Measurements from ENCODE around the gene DPP6. TPM values are rescaled to one million over a fixed set of nuclear protein-coding genes. Genes with fewer than 3 reads are reported as not detected.
A peak's percentile ranks its signal among the peaks of the same experiment; 100 is the strongest.
"Not testable (repeated sequence)": the region's sequence is repeated elsewhere in the genome, so short reads cannot be mapped to it uniquely, and the experiment has no call there.

DPP6 gene
- total RNA-seq, 1 donor from 2014 or later = 0.05 TPM

DNA sequence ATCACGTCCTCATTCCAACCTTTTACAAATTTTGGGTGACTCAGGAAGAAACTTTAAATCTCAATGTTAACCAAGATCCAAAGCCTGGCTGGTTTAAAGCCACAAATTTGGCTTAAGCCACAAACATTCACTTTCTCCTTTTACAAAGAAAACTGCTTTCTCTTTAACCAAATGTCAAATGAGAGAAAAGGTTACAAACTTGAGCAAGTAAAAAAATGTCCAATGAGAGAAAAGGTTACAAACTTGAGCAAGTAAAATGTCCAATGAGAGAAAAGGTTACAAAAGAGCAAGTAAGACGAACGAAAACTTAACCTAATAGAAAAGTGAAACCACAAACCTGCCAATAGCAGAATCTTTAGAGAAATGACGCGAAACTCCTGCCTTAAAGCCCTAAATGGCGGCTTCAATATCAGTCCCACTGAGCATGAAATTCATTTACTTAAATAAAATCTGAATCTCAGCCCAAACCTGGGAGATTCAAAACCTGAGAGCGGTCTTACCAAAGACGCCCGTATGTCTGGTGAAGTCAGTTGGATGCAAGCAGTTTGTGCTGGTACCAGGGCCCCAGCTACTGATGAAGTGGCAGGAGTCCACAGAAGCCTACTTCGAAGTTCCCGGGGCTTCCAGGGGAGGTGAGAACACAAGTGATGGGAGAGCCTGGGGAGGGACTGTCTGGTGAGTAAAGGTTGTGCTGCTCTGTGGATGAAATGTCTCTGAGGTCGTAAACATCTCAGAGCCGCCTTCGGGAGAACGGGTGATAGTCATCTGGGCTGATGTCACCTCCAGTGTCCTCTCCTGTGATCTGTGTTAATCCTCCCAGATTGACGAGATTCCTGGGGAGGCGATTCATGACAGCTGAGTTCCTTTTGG, 876.2 kb downstream of the DPP6 start:
- DNase-seq (ENCODE audit: low read depth) = peak; percentile 99

DNA sequence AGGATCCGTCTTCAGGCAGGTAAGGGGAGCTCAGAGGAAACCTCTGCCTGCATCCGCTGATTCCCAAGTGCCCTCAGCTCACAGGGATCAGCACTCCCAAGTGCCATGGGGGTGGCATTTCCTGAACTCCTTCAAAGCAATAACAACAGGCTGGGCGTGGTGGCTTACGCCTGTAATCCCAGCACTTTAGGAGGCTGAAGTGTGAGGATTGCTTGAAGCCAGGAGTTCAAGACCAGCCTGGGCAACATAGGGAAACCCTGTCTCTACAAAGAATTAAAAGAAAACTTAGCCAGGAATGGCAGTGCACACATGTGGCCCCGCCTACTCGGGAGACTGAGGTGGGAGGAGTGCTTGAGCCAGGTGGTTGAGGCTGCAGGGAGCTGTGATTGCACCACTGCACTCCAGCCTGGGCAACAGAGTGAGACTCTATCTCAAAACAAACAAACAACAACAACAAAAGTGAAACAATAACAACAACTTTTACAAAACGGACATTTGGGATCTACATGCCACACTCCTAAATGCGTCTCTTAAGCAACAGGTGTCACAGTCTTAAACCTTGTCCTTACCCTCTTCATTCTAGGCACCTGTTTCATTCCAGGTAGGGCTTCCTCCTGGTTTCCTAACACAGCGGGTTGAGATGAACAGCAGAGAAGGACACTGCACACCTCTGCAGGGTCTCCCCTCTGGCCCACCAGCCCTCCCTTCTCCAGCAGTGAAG, 877.0 kb downstream of the DPP6 start:
- no peak for DNase-seq (ENCODE audit: low read depth)

DNA sequence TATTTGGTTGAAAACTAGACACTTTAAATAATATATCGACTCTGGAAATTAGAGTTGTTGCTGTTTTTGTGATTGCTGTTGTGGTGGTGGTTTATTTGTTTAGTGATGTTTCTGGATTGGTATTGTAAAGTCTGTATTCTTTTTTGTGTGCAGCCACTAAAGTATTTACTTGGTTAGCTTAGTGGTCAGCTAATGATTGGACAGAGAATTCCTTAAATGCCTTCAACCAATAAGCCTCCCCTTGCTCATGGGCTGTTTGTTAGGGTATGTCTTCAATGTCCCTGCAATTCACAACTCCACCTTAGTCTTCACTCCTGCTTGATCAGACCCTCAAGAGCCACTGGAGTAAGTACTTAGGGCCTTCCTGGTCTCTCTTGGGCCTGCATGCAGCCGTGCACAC, 879.7 kb downstream of the DPP6 start:
- DNase-seq (ENCODE audit: low read depth) = peak; percentile 75

DNA sequence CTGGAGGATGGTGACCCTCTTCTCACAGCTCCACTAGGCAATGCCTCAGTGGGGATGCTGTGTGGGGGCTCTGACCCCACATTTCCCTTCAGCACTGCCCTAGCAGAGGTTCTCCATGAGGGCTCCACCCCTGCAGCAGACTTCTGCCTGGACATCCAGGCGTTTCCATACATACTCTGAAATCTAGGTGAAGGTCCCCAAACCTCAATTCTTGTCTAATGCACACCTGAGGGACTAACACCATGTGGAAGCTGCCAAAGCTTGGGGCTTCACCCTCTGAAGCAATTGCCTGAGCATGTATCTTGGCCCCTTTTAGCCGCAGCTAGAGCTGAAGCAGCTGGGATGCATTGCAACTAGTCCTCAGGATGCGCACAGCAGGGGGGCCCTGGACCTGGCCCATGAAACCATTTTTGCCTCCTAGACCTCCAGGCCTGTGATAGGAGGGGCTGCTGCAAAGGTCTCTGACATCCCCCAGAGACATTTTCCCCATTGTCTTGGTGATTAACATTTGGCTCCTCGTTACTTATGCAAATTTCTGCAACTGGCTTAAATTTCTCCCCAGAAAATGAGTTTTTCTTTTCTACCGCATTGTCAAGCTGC, 882.3 kb downstream of the DPP6 start:
- DNase-seq (ENCODE audit: low read depth) = not testable (repeated sequence)

DNA sequence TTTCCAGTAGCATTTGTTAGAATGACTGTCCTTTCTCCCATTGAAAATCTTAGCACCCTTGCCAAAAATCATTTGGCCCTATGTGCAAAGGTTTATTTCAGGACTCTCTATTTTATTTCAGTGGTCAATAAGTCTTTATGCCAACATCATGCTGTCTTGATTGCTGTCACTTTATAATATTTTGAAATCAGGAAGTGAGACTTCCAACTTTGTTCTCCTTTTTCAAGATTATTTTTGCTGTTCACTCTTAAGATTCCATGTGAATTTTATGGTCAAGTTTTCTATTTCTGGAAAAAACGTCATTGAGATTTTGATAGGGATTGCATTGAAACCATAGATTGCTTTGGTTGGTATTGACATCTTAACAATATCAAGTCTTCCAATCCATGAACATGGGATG, 885.6 kb downstream of the DPP6 start:
- no peak for DNase-seq (ENCODE audit: low read depth)

DNA sequence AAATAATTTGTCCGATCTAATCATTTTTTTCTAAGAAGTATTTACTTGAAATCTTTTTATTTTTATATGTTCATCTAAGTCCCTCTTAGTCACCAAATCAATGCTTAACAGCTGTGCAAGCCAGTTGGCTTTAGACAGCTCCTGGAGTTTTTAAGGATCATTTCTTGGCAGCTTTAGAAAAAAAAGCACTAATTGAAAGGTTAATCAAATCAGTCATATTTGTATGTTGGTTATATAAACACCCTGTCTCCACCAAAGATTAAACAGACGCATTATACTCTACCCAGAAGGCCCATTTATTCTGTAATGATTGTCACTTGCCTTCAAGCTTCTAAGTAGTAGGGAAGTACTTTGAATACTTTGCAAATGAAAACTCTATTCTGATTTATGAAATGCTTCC, 890.5 kb downstream of the DPP6 start:
- DNase-seq (ENCODE audit: low read depth) = no peak

Data from renal cortical epithelial cell (primary cell).